ENCODE data around the gene TRIM39. TPM values are rescaled to one million over a fixed set of nuclear protein-coding genes. Genes with fewer than 3 reads are reported as not detected.
"Not testable (repeated sequence)": the region's sequence is repeated elsewhere in the genome, so short reads cannot be mapped to it uniquely, and the experiment has no call there.

TRIM39 gene
- total RNA-seq (2021; fragmentation: NEBNext Ultra II Directional; extraction: Animal tissue kit (Norgen Biotek cat#: 25700)) = 10 to 100 TPM in 4 of 6 experiments, 1 to 10 TPM in 2; 8.7 to 12.2 (median 10.8) TPM
- long read RNA-seq, partial matches to known transcripts = 2 of 5 reads
- long read RNA-seq, other reads (novel, unspliced or antisense) = 1 of 5 reads

DNA sequence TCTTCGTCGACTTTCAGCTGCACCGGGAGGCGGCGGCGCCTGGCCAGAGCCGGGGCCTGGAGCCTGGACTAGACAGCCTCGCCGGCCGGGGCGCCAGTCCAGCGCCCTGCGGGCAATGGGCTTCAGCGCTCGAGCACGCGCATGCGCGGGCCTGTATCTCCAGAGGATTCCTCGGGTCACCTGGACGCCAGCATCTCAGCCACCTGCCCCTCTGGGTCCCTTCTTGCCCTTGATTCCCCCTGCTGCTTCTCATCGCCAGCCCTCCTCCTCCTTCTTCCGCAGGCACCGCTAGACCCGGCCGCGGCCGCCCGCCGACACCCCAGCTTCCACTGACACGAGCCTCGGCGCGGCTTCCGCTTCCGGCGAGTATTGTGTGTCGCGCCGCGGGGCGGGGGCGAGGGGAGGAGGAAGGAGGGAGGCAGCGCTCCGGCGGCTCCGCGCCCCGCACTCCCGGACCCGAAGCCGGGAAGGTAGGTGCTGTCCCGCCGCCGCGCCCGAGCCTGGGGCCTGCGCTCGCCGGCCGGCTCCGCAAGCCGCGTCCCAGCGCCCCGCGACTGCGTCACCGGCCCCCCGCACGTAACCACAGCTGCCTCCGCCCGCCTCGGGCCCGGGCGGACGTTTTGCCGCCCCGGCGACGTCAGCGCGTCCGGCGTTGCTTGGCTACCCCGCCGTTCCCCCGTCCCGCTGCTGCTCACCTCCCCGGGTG is at the start of gene TRIM39:
TRIM39 (plus strand) TSS at position 402 of the 706 bp plus-strand sequence. CDS start 2,391 bp downstream, outside the sequence.
- Mint-ChIP-seq H3K9me3 (no peaks in the 10 kb centered on the region), H3K27ac (peak within 1 kb of the TSS; percentile 98), H3K4me3 (peak within 1 kb of the TSS; percentile 95), H3K27me3 (ENCODE audit: insufficient read depth) (no peaks in the 10 kb centered on the region; the same call in none of the 2 replicates), H3K4me1 (ENCODE audit: low read depth) (peaks cover 52% of the 10 kb centered on the region), H3K36me3 (ENCODE audit: low read depth) (peaks cover 30% of the 10 kb centered on the region)
- TF ChIP-seq, protein P1, sequence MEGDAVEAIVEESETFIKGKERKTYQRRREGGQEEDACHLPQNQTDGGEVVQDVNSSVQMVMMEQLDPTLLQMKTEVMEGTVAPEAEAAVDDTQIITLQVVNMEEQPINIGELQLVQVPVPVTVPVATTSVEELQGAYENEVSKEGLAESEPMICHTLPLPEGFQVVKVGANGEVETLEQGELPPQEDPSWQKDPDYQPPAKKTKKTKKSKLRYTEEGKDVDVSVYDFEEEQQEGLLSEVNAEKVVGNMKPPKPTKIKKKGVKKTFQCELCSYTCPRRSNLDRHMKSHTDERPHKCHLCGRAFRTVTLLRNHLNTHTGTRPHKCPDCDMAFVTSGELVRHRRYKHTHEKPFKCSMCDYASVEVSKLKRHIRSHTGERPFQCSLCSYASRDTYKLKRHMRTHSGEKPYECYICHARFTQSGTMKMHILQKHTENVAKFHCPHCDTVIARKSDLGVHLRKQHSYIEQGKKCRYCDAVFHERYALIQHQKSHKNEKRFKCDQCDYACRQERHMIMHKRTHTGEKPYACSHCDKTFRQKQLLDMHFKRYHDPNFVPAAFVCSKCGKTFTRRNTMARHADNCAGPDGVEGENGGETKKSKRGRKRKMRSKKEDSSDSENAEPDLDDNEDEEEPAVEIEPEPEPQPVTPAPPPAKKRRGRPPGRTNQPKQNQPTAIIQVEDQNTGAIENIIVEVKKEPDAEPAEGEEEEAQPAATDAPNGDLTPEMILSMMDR (IDR thresholded peaks at IDR 0.05) = no peak
- peak; percentile 72 for DNase-seq

DNA sequence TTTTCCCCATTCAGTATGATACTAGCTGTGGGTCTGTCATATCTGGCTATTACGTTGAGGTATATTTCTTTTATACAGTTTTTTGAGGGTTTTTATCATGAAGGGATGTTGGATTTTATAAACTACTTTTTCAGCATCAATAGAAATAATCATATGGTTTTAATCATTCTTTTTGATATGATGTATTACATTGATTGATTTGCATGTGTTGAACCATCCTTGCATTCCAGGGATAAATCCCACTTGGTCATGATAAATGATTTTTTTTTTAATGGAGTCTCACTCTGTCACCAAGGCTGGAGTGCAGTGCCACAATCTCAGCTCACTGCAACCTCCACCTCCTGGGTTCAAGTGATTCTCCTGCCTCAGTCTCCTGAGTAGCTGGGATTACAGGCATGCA is 45.7 kb upstream of the TRIM39 start:
- H3K36me3 Mint-ChIP-seq (ENCODE audit: low read depth) = peaks cover 51% of the 10 kb centered on the region
- H3K27ac Mint-ChIP-seq; H3K4me1 Mint-ChIP-seq (ENCODE audit: low read depth); H3K4me3 Mint-ChIP-seq; DNase-seq; H3K27me3 Mint-ChIP-seq (ENCODE audit: insufficient read depth): not testable (repeated sequence)
- peaks cover 76% of the 10 kb centered on the region for H3K9me3 Mint-ChIP-seq

DNA sequence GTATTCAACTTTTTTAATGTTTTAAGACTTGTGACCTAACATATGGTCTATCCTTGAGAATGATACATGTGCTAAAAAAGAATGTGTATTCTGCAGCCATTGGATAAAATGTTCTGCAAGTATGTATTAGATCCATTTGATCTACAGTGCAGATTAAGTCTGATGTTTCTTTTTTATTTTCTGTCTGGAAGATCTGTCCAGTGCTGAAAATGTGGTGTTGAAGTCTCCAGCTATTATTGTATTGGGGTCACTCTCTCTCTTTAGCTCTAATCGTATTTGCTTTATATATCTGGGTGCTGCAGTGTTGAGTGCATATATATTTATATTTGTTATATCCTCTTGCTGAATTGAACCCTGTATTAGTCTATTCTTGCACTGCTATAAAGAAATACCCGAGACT is 44.2 kb upstream of the TRIM39 start:
- Mint-ChIP-seq H3K4me1 (ENCODE audit: low read depth) (no peaks in the 10 kb centered on the region), H3K27ac (no peak overlapping the region), H3K4me3 (no peak overlapping the region), H3K9me3 (peaks cover 83% of the 10 kb centered on the region), H3K27me3 (ENCODE audit: insufficient read depth) (peaks cover 2% of the 10 kb centered on the region), H3K36me3 (ENCODE audit: low read depth) (peaks cover 59% of the 10 kb centered on the region)
- TF ChIP-seq, protein P1 (IDR thresholded peaks at IDR 0.05) = no peak
- DNase-seq = no peak

DNA sequence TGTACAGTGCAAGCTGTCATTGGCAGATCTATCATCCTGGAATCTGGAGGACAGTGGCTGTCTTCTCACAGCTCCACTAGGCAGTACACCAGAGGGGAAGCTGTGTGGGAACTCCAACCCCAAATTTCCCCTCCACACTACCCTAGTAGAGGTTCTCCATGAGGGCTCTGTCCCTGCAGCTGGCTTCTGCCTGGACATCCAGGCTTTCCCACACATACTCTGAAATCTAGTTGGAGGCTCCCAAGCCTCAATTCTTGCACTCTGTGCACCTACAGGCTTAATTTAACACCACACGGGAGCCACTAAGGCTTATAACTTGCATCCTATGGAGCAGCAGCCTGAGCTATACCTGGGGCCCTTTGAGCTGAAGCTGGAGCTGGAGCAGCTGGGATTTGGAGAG is 43.0 kb upstream of the TRIM39 start:
- Mint-ChIP-seq H3K36me3 (ENCODE audit: low read depth) (peaks cover 71% of the 10 kb centered on the region), H3K9me3 (peaks cover 88% of the 10 kb centered on the region), H3K4me1 (ENCODE audit: low read depth) (no peaks in the 10 kb centered on the region), H3K27ac (no peak overlapping the region), H3K4me3 (no peak overlapping the region), H3K27me3 (ENCODE audit: insufficient read depth) (peaks cover 2% of the 10 kb centered on the region)
- TF ChIP-seq, protein P1 (IDR thresholded peaks at IDR 0.05) = no peak
- no peak for DNase-seq

DNA sequence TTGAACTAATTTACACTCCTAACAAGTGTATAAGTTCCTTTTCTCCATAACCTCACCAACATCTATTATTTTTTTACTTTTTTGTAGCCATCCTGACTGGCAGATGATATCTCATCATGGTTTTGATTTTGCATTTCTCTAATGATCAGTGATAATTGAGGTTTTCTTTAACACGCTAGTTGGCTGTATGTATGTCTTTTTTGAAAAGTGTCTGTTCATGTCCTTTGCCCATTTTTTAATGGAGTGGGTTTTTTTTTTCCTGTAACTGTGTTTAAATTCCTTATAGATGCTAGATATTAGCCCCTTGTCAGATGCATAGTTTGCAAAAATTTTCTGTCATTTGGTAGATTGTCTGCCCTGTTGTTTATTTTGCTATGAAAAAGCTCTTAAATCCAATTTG is 39.6 kb upstream of the TRIM39 start:
- TF ChIP-seq, protein P1 (IDR thresholded peaks at IDR 0.05) = no peak
- Mint-ChIP-seq H3K9me3 (peaks cover 68% of the 10 kb centered on the region), H3K4me3 (no peak overlapping the region), H3K4me1 (ENCODE audit: low read depth) (no peaks in the 10 kb centered on the region), H3K27me3 (ENCODE audit: insufficient read depth) (no peaks in the 10 kb centered on the region; the same call in none of the 2 replicates), H3K36me3 (ENCODE audit: low read depth) (peaks cover 81% of the 10 kb centered on the region), H3K27ac (no peak overlapping the region)
- DNase-seq = no peak

DNA sequence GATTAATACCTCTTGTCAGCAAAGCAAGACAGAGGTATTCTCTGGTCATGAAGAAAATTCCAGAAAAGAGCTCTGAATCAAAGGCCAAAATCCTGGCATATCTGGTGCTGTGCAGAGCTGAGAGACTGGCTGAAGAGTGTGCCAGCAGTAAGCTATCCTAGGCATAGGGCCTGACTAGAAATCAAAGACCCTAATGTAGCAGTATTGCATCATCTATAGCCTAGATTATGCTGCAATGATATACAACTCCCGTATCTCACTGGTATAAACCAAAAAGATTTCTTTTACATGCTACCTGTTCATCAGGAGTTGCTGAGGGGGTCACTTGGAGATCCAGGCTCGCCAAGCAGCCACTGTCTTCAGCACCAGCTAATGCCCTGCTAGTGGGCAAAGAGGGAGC is 30.9 kb upstream of the TRIM39 start:
- Mint-ChIP-seq H3K27ac (no peak overlapping the region), H3K36me3 (ENCODE audit: low read depth) (peaks cover 48% of the 10 kb centered on the region), H3K4me3 (no peak overlapping the region), H3K4me1 (ENCODE audit: low read depth) (no peaks in the 10 kb centered on the region), H3K9me3 (no peaks in the 10 kb centered on the region; the same call in 1 of the 2 replicates), H3K27me3 (ENCODE audit: insufficient read depth) (no peaks in the 10 kb centered on the region)
- TF ChIP-seq, protein P1 (IDR thresholded peaks at IDR 0.05) = no peak
- DNase-seq = no peak
